ENCODE measurements around the gene CCDC14.
"Not testable (repeated sequence)": the region's sequence is repeated elsewhere in the genome, so short reads cannot be mapped to it uniquely, and the experiment has no call there.

Gene CCDC14

GRCh38 chr3:123892195-123892594 lies 68.8 kb downstream of the CCDC14 start:
- no peak for DNase-seq (ENCODE audit: low read depth)

GRCh38 chr3:123890991-123891390 lies 70.0 kb downstream of the CCDC14 start:
- DNase-seq (ENCODE audit: low read depth) = not testable (repeated sequence)

GRCh38 chr3:123890162-123890561 lies 70.9 kb downstream of the CCDC14 start:
- not testable (repeated sequence) for DNase-seq (ENCODE audit: low read depth)

GRCh38 chr3:123884993-123885392 lies 76.0 kb downstream of the CCDC14 start:
- DNase-seq (ENCODE audit: low read depth) = no peak

GRCh38 chr3:123884203-123884831 lies 76.7 kb downstream of the CCDC14 start, which contains the start of gene MYLK:
TSS of gene MYLK (minus strand) at chr3:123884332. CDS start at chr3:123793841, 90,491 bp downstream.
- DNase-seq (ENCODE audit: low read depth) = peak; percentile 9

- no peak for DNase-seq (ENCODE audit: low read depth)
These were observed 77.3 kb downstream of the CCDC14 start for GRCh38 chr3:123883701-123884202.

- no peak for DNase-seq (ENCODE audit: low read depth)
These were observed 77.9 kb downstream of the CCDC14 start for GRCh38 chr3:123883111-123883510.

- DNase-seq (ENCODE audit: low read depth) = no peak
These were observed 79.3 kb downstream of the CCDC14 start for GRCh38 chr3:123881771-123882170.

GRCh38 chr3:123880998-123881561 lies 79.9 kb downstream of the CCDC14 start:
- no peak for DNase-seq (ENCODE audit: low read depth)

GRCh38 chr3:123878807-123879206 lies 82.2 kb downstream of the CCDC14 start:
- DNase-seq (ENCODE audit: low read depth) = no peak

- DNase-seq (ENCODE audit: low read depth) = no peak
These were observed 83.1 kb downstream of the CCDC14 start for GRCh38 chr3:123877965-123878364.

- no peak for DNase-seq (ENCODE audit: low read depth)
These were observed 83.6 kb downstream of the CCDC14 start for GRCh38 chr3:123877466-123877865.

GRCh38 chr3:123876858-123877257 lies 84.2 kb downstream of the CCDC14 start:
- DNase-seq (ENCODE audit: low read depth) = no peak

- no peak for DNase-seq (ENCODE audit: low read depth)
These were observed 88.4 kb downstream of the CCDC14 start for GRCh38 chr3:123872621-123873020.

GRCh38 chr3:123871946-123872345 lies 89.1 kb downstream of the CCDC14 start:
- DNase-seq (ENCODE audit: low read depth) = no peak

- no peak for DNase-seq (ENCODE audit: low read depth)
These were observed 91.0 kb downstream of the CCDC14 start for GRCh38 chr3:123870033-123870432.

- no peak for DNase-seq (ENCODE audit: low read depth)
These were observed 91.9 kb downstream of the CCDC14 start for GRCh38 chr3:123869165-123869564.

- no peak for DNase-seq (ENCODE audit: low read depth)
These were observed 96.3 kb downstream of the CCDC14 start for GRCh38 chr3:123864706-123865105.

Data from activated T-cell treated with anti-CD3 and anti-CD28 coated beads for 24 hours (primary cell).